Fibroblast of lung (primary cell): ENCODE data around the gene VMO1. TPM values are rescaled to one million over a fixed set of nuclear protein-coding genes. Genes with fewer than 3 reads are reported as not detected.

Experiments used
- DNase-seq, 2 donors: peaks; one replicate each; pipeline versions ENCODE4 v3.0.0 to v3.0.0-alpha.2; 2010; ENCODE audit warnings: low read depth in 2 of 2
- H2AFZ ChIP-seq: 2 replicates; pipeline ENCODE4 v1.5.1; 2012; ENCODE audit warnings: low read length, control low read depth, inconsistent platforms
- H3K27ac ChIP-seq: 2 replicates; pipeline ENCODE4 v1.5.1; 2011; ENCODE audit warnings: low read length, control low read depth; ENCODE audit not compliant: insufficient read depth
- H3K27me3 ChIP-seq: 2 replicates; pipeline ENCODE4 v1.5.1; 2011; ENCODE audit warnings: mild to moderate bottlenecking, low read length; ENCODE audit not compliant: control insufficient read depth, insufficient read depth
- H3K36me3 ChIP-seq: 2 replicates; pipeline ENCODE4 v1.5.1; 2011; ENCODE audit warnings: low read length; ENCODE audit not compliant: control insufficient read depth, insufficient read depth
- H3K4me1 ChIP-seq: 2 replicates; pipeline ENCODE4 v1.5.1; 2011; ENCODE audit warnings: low read length; ENCODE audit not compliant: control insufficient read depth, insufficient read depth; ENCODE audit errors: extremely low read depth
- H3K4me2 ChIP-seq: 2 replicates; pipeline ENCODE4 v1.5.1; 2011; ENCODE audit warnings: low read length, control low read depth; ENCODE audit not compliant: insufficient read depth; ENCODE audit errors: extremely low read depth
- H3K4me3 ChIP-seq, 4 experiments: fragments of 200-600 bp in 1 of 4; sonication (generic) in 1 of 4; replicated peaks in 1 of 4; 2 replicates each; pipeline ENCODE4 v1.5.1; 2011 to 2016; ENCODE audit warnings: low read length in 4 of 4, low read depth in 3 of 4, mild to moderate bottlenecking in 3 of 4, control low read depth in 2 of 4, inconsistent platforms in 1 of 4, mixed read lengths in 1 of 4; ENCODE audit not compliant: insufficient read depth in 1 of 4; ENCODE audit errors: control extremely low read depth in 1 of 4
- H3K79me2 ChIP-seq: 2 replicates; pipeline ENCODE4 v1.5.1; 2012; ENCODE audit warnings: mild to moderate bottlenecking, low read length, inconsistent platforms; ENCODE audit not compliant: control insufficient read depth, insufficient read depth
- H3K9ac ChIP-seq: 2 replicates; pipeline ENCODE4 v1.5.1; 2011; ENCODE audit warnings: mild to moderate bottlenecking, low read length, control low read depth; ENCODE audit not compliant: insufficient read depth
- H3K9me3 ChIP-seq: 2 replicates; pipeline ENCODE4 v1.5.1; 2012; ENCODE audit warnings: low read depth, low read length; ENCODE audit not compliant: control insufficient read depth, insufficient read depth
- H4K20me1 ChIP-seq: 2 replicates; pipeline ENCODE4 v1.5.1; 2011; ENCODE audit warnings: low read length; ENCODE audit not compliant: control insufficient read depth, insufficient read depth; ENCODE audit errors: extremely low read depth
- CTCF ChIP-seq, 2 donors: IDR thresholded peaks in 1 of 2; conservative IDR thresholded peaks in 1 of 2; 1 replicate in 1 of 2; 2 replicates in 1 of 2; pipeline ENCODE4 v1.5.1; 2011 to 2012; ENCODE audit warnings: low read length in 2 of 2, control low read depth in 1 of 2, inconsistent platforms in 1 of 2, low read depth in 1 of 2, mild to moderate bottlenecking in 1 of 2
- EZH2 ChIP-seq: IDR thresholded peaks from 2 replicates; pipeline ENCODE4 v1.5.1; 2012; ENCODE audit warnings: low read length, control low read depth, mild to moderate bottlenecking; ENCODE audit errors: missing control alignments
- polyA plus RNA-seq, 2 donors: library from polyadenylated mRNA; depleted of rRNA in 1 of 2; stranded (reverse) in 1 of 2; unstranded in 1 of 2; fragments of >200 nt; gene quantifications; 2 replicates each; pipeline ENCODE4 v1.2.1, GENCODE V29; 2011 to 2012; ENCODE audit warnings: missing spikeins in 1 of 2
- total RNA-seq: library from RNA; depleted of rRNA; stranded (reverse); fragments of >200 nt; gene quantifications from 2 replicates; pipeline ENCODE4 v1.2.1, GENCODE V29; 2014

VMO1 gene
- total and polyA plus RNA-seq, 2 donors (not counting 1 experiment from before 2014, with no cell fraction given) = 0.33 TPM; not detected in 1

- Histone ChIP-seq H4K20me1 (no peaks in the 10 kb centered on the region), H3K9ac (no peak overlapping the region), H2AFZ (no peak overlapping the region), H3K4me2 (no peak overlapping the region), H3K27ac (no peak overlapping the region), H3K4me3 (no peak overlapping the region), H3K9me3 (no peaks in the 10 kb centered on the region), H3K36me3 (no peaks in the 10 kb centered on the region), H3K4me1 (no peaks in the 10 kb centered on the region), H3K79me2 (no peaks in the 10 kb centered on the region), H3K27me3 (peaks cover 6% of the 10 kb centered on the region)
- DNase-seq = no peak
- no peak for TF ChIP-seq CTCF (conservative IDR thresholded peaks at IDR 0.05 in 1 of 2, IDR thresholded peaks at IDR 0.05 in 1 of 2; ENCODE audit: low read depth in 1 of 2, low read length in 2 of 2)
- TF ChIP-seq EZH2 = no peak
Measured at GRCh38 chr17:4766723-4767122, 19.4 kb downstream of the VMO1 start.

- H2AFZ ChIP-seq = no peak overlapping the region
- no peak for TF ChIP-seq EZH2
- no peak for TF ChIP-seq CTCF (conservative IDR thresholded peaks at IDR 0.05 in 1 of 2, IDR thresholded peaks at IDR 0.05 in 1 of 2; ENCODE audit: low read depth in 1 of 2, low read length in 2 of 2)
- peaks cover 6% of the 10 kb centered on the region for H3K27me3 ChIP-seq
- no peak overlapping the region for H3K9ac ChIP-seq
- no peak overlapping the region for H3K4me2 ChIP-seq
- no peaks in the 10 kb centered on the region for H3K79me2 ChIP-seq
- H3K36me3 ChIP-seq = no peaks in the 10 kb centered on the region
- no peak overlapping the region for H3K4me3 ChIP-seq
- H3K4me1 ChIP-seq = no peaks in the 10 kb centered on the region
- H3K27ac ChIP-seq = no peak overlapping the region
- no peaks in the 10 kb centered on the region for H3K9me3 ChIP-seq
- DNase-seq = no peak
- H4K20me1 ChIP-seq = no peaks in the 10 kb centered on the region
Measured at GRCh38 chr17:4766201-4766600, 20.0 kb downstream of the VMO1 start.

- peaks cover 3% of the 10 kb centered on the region for H3K27me3 ChIP-seq
- H2AFZ ChIP-seq = no peak overlapping the region
- DNase-seq = no peak
- H3K4me2 ChIP-seq = no peak overlapping the region
- TF ChIP-seq EZH2 = no peak
- TF ChIP-seq CTCF (conservative IDR thresholded peaks at IDR 0.05 in 1 of 2, IDR thresholded peaks at IDR 0.05 in 1 of 2; ENCODE audit: low read depth in 1 of 2, low read length in 2 of 2) = no peak
- H3K36me3 ChIP-seq = no peaks in the 10 kb centered on the region
- H3K4me3 ChIP-seq = no peak overlapping the region
- no peak overlapping the region for H3K27ac ChIP-seq
- no peaks in the 10 kb centered on the region for H3K9me3 ChIP-seq
- no peaks in the 10 kb centered on the region for H3K79me2 ChIP-seq
- H4K20me1 ChIP-seq = no peaks in the 10 kb centered on the region
- H3K9ac ChIP-seq = no peak overlapping the region
- H3K4me1 ChIP-seq = no peaks in the 10 kb centered on the region
Measured at GRCh38 chr17:4764595-4764994, 21.6 kb downstream of the VMO1 start.
